HG03135 (cell line): Measurements from ENCODE around the gene GAA.
"Not testable (repeated sequence)": the region's sequence is repeated elsewhere in the genome, so short reads cannot be mapped to it uniquely, and the experiment has no call there.

Experiments used
- ATAC-seq: cut with Tn5 transposase; IDR thresholded peaks from one replicate; pipeline ENCODE4 v1.9.1; 2021; ENCODE audit warnings: mild to moderate bottlenecking, moderate library complexity; ENCODE audit not compliant: unreplicated experiment

The GAA gene

DNA sequence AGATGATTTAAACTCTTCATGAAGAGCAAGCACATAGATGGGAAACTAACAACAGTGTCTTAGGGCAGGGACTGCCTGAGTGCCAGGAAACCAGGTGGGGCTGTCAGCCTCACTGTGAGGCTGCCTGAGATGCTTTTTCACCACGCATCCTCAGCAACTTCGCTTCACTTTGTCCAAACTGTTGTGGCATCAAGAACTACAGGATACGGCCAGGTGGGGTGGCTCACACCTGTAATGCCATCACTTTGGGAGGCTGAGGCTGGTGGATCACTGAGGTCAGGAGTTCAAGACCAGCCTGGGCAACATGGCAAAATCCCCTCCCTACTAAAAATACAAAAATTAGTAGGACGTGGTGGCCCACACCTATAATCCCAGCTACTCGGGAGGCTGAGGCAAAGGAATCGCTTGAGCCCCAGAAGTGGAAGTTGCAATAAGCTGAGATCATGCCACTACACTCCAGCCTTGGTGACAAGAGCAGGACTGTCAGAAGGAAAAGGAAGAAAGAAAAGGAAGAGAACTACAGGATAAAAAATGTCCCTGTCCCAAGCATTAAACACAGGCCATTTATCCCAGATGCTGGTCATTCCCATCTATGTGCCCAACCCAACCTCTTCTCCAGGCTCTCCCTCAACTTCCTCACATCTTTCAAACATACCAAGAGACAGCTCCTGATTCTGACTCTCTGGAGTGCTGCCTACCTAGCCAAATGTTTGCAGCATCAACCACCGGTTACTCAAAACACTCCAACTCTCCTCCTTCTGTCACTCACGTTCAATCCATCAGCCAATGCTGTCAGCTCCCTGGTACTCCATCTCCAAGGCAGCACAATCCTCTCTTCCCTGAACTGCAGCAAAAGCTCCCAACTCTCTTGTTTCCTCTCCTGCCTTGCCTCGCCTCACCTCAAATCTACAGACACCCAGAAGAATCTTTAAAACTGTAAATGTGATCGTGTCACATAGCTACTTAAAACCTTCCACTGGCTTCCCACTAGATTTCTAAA is 44.0 kb downstream of the GAA start:
- ATAC-seq, result no peak

DNA sequence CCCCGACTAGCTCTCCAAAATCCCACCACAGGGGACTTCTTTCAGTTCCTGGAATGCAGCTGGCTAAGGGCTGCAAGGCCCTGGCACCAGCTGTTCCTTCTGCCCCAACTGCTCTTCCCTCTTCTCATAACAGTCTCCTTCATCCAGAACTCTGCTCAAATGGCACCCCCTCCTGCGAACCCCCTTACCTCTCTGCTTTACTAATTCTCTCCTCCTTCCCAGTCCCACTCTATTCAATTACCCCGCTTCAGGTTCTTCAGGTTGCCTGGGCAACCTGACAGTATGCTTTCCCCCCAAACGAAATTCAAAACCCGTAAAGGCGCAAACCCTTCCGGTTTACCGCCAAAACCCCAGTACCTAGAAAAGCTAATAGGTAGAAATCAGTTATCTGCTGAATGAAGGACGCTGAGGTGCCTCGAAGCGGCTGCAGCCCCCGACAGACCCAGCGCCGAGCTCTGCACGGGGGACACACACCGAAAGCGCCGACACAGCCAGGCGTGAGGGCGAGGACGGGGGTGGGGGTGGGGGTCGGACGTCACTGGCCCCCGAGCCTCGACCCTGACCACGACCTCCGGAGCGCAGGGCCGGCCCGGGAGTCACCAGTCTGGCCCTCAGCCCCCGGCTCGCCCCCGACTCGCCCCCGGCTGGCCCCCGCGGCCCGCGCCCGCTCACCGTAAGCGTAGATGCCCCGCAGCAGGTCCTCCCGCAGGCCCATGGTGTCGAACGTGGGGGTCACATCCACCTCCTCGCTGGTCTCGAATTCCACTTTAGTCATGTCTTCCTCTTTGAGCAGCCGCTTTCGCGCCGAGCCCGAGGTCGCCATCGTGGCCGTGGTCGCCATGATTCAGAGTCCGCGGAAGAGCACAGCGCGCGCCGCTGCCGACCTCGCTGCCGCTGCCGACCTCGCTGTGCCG is 45.0 kb downstream of the GAA start:
- peak; percentile 13 for ATAC-seq

DNA sequence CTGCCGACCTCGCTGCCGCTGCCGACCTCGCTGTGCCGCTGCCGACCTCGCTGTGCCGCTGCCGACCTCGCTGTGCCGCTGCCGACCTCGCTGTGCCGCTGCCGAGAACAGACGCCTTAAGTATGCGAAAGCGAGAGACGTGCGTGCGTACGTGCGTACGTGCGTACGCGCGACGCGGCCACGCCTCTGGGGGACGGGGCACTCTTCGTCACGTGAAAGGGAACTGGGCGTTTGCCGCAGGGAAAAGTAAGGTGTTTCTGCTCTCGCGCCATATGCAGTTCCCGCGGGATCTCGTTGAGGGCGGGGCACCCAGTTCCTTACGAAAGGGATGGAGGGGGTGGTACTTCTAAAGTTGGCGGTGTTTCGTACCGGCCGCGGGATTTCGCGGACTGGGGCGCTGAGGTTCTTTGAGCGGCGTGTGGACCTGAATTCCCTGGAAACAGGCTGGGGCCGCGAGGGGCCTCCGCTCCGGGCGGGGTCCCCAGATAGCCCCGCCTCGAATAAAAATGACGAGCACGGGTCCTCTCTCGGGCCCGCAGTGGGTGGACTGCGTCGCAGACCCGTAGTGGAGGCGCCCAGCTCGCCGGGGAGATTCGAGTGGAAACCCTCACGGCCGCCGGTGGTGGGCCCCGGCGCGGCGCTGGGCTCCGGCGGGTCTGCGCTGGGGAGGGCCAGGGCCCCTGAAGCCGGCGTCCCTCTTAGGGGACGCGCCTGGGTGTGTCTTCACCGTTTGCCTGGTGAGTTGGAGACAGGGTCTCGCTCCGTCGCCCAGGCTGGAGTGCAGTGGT is 45.8 kb downstream of the GAA start, which contains the start of gene EIF4A3:
Gene EIF4A3 (minus strand): TSS at position 94 of the 788 bp plus-strand sequence. CDS start 167 bp downstream, outside the sequence.
- peak; percentile 80 for ATAC-seq

DNA sequence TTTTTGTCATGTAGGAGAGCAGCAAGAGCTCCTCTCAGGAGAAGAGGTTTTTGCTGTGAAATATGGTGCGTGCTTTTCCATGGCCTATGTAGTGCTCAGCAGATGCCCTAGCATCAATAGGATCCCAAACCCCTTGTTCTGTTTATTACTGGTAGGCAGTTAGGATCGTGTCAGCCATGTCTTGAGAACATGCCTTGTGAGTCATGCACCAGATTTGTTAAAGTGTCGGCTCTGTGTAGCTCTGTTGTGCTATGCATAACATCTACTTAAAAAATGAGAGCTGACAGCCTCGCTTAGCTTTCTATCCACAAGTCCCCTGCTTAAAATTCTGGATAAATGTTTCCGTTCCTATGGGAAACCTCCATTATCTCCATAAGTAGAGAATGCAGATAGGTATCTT is 50.0 kb downstream of the GAA start:
- no peak for ATAC-seq

DNA sequence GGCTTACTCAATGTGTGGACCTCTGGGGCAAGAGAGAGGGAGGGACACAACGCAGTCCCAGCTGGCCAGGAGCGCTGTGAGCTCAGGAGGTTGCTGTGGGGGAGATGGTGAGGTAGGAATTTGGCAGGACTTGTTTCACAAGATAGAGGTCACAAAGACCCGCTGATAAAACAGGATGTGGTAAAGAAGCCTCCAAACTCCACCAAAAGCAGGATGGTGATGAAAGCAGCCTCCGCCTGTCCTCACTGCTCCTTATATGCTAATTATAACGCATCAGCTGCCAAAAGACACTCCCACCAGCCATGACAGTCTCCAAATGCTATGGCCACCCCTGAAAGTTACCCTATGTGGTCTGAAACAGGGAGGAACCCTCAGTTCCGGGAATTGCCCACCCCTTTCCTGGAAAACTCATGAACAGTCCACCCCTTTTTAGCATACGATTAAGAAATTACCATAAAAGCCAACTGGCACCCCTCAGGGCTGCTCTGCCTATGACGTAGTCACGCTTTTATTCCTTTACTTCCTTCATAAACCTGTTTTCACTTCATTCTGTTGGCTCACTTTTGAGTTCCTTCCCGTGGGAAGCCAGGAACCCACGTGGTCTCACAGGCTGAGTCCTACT is 50.8 kb downstream of the GAA start:
- no peak for ATAC-seq

DNA sequence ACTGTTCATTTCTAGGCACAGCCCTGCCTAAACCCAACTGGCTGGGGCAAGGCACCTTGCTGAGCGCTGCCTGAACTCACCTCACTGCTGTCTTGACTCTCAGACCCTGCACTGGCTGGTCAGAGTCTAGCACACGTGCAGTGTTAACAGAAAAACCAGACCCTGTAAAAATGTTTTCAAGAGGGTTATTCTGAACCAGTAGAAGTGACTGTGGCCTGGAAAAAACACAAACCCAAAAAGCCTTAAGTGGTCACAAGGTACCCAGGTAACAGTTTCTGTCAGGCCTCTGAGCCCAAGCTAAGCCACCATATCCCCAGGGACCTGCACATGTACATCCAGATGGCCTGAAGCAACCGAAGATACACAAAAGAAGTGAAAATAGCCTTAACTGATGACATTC is 51.6 kb downstream of the GAA start:
- peak; percentile 65 for ATAC-seq

DNA sequence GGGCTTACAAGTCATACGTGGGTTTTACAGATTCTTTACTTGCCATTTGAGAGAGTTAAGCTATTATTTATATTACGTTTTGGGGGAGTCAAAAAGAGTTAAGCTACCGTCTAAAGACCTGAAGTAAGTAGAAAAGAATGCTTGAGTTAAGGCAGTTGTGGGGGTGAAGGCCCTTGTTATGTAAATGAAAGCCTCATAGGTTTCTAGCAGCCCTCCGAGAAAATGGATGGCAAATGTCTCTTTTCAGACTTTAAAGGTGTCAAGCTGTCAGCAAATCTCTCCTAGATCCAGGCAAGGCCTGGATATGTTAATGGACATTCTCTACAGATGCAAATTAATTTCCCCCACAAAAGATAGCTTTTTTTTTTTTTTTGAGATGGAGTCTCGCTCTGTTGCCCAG is 52.8 kb downstream of the GAA start:
- no peak for ATAC-seq

DNA sequence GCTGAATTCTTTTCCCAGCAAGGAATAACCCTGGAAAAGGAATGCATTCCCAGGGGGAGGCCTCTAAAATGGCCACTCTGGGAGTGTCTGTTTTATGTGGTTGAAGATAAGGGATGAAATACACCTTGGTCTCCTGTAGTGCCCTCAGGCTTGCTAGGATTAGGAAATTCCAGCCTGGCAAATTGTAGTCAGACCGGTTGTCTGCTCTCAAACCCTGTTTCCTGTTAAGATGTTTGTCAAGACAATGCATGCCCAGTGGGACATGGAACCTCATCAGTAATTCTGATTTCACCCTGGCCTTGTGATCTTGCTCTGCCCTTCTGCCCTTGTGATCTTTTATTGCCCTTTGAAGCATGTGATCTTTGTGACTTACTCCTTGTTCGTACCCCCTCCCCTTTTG is 54.2 kb downstream of the GAA start:
- not testable (repeated sequence) for ATAC-seq

DNA sequence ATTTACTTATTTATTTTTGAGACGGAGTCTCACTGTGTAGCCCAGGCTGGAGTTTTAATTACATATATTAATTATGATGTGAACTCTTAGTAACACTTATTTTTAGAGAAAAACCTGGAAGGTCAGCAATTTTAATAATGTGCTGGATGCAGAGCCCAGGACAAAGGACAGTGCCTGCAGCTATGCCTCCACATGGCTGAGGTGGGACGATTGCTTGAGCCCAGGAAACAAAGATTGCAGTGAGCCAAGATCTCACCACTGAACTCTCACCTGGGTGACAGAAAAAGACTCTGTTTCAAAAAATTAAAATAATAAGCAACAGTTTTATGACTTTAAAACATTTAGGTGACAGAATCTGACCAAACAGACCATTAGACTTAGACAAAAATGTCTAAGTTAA is 57.5 kb downstream of the GAA start:
- ATAC-seq, result no peak

DNA sequence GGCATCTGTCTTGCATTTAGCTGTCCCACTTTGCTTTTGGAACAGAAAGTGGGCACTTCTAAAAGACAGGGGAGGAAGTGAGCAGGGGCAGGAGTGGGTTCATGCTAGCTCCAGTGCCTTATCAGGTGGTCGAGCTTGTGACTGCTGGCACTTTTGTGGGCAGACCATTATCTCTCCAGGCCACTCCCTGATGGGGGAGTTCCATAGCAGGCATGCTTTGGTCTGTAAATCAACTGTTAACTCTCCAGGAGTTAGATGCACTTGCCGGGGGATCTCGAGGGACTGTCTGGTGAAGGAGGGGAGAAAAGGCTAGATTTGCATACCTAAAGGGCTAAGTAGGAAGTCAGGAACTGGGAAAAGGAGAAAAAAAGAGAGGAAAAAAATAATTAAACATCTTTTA is 59.2 kb downstream of the GAA start:
- no peak for ATAC-seq

DNA sequence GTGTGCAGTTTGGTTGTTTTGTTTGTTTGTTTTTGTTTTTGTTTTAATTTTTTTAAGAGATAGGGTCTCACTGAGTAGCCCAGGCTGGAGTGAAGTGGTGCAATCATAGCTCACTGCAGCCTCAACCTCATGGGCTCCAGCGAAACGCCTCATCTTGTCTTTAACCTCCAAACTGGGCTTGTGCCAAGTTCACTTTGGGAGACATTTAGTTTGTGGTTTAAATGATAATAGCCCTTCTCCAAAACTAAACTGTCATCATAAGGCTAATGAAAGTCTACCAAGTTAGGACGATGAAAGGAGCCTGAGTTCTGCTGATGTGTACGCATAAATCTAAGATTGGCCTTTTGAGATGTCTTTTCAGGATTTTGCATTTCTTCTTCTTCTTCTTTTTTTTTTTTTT is 62.0 kb downstream of the GAA start:
- no peak for ATAC-seq

DNA sequence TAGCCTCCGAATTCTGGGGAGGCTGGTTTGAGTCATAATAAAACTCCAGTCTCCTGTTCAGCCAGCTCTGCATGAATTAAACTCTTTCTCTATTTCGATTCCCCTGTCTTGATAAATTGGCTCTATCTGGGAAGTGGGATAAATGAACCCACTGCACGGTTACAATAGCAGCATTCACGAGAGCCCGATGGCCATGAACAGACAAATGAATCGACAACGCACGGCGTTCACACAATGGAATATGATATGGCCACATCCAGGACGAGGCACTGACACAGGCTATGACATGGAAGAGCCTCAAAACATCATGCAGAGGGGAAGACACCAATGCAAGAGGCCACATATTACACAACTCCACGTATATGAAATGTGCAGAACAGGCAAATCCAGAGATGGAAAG is 62.8 kb downstream of the GAA start:
- no peak for ATAC-seq

DNA sequence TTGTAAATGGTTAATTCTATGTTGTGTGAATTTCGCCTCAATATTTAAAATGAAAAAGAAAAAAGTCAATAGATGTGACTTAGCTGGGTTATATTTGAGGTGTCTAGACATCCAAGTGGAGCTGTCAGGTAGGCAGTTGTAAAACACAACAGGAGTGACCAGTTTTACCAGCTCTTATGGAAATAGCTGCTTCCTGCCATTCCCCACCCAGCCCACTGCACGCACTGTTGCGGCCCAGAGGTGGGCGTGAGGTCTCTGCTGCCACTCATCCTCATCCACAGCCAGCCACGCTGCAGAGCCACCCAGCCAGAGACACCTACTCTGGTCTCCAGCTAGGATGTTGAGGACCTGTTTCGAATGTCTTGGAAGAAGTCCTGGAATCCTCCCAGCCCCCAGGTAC is 65.1 kb downstream of the GAA start:
- ATAC-seq, result no peak

DNA sequence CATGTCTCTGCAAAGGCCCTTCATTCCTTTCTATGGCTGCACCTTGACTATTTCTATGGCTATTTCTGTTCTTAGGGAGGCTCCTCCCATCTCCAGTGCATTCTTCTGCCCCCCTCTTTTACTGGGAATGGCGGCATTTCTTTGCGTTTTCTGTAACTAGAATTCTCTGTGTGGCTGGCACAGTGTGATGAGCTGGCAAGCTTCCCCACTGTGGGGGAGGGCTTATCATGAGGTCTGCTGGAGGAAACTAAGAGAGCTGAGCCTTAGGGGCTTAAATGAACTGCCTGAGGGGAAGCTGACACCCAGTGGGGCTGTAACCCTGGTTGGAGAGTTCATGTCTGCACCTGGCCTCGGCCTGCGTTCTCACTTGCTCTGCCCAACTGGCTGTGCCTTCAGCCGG is 67.0 kb downstream of the GAA start:
- no peak for ATAC-seq

DNA sequence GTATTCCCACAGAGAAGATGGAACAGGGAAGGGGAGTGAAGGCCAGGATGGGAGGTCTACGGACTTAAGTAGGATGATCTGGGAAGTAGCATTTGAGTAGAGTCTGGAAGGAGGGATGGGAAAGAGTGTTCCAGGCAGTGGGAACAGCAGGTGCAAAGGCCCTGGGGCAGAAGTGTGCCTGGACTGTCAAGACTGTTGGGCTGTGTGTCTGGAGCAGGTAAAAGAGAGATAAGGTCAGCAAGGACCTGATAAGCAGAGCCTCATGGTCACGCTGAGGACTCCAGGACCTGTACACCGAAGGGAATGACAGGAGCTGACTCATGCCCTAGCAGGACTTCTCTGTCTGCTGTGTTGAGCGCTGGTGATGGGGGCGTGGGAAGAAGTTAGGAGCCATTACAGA is 67.7 kb downstream of the GAA start:
- no peak for ATAC-seq
